HEK293 (cell line): ENCODE data around the gene MEF2C.
"Not testable (repeated sequence)": the region's sequence is repeated elsewhere in the genome, so short reads cannot be mapped to it uniquely, and the experiment has no call there.

Experiments
- CTCF ChIA-PET: fragments of 350-600 bp; formaldehyde crosslinking; extraction: SDS; loops from one replicate; lab custom pipeline; 2021; ENCODE audit warnings: antibody characterized with exemption; lab: Yijun Ruan, JAX
- POLR2A ChIA-PET: fragments of 300-600 bp; formaldehyde crosslinking; extraction: SDS; loops from one replicate; lab custom pipeline; 2020; ENCODE audit warnings: antibody characterized with exemption, inconsistent platforms; lab: Yijun Ruan, JAX
- H3K27ac ChIP-seq: fragments of 200-500 bp; sonication (Bioruptor generic); 2 replicates; pipeline ENCODE4 v1.5.1; 2014; ENCODE audit warnings: low read depth, low read length, control low read depth, inconsistent platforms; ENCODE audit errors: extremely low read depth
- H3K36me3 ChIP-seq, 2 experiments: fragments of 200-500 bp in 1 of 2; sonication (Bioruptor generic) in 1 of 2; 1 replicate in 1 of 2; 2 replicates in 1 of 2; pipeline ENCODE4 v1.5.1; 2014 to 2017; ENCODE audit warnings: inconsistent platforms in 2 of 2, low read length in 2 of 2; ENCODE audit not compliant: control insufficient read depth in 2 of 2, insufficient read depth in 1 of 2
- H3K4me1 ChIP-seq: fragments of 200-500 bp; sonication (Bioruptor generic); 2 replicates; pipeline ENCODE4 v1.5.1; 2014; ENCODE audit warnings: mild to moderate bottlenecking, low read length, inconsistent platforms; ENCODE audit not compliant: control insufficient read depth, insufficient read depth
- H3K4me3 ChIP-seq: 2 replicates; pipeline ENCODE4 v1.5.1; 2011; ENCODE audit warnings: low read depth, mild to moderate bottlenecking, control low read depth, low read length, moderate library complexity
- H3K9me3 ChIP-seq: fragments of 200-500 bp; sonication (Bioruptor generic); 2 replicates; pipeline ENCODE4 v1.5.1; 2014; ENCODE audit warnings: low read depth, low read length, inconsistent platforms; ENCODE audit not compliant: control insufficient read depth, insufficient read depth
- HIC1 ChIP-seq: fragments of 450-650 bp; formaldehyde crosslinking; IDR thresholded peaks from 2 replicates; pipeline ENCODE4 v1.5.1; 2016; ENCODE audit warnings: missing biosample characterization, missing genetic modification characterization
- KLF10 ChIP-seq: fragments of 450-650 bp; IDR thresholded peaks from 2 replicates; pipeline ENCODE4 v1.5.1; 2018; ENCODE audit warnings: missing biosample characterization, mild to moderate bottlenecking, missing genetic modification characterization
- MZF1 ChIP-seq: fragments of 450-650 bp; formaldehyde crosslinking; IDR thresholded peaks from 2 replicates; pipeline ENCODE4 v1.5.1; 2017; ENCODE audit warnings: missing biosample characterization, missing genetic modification characterization, borderline replicate concordance
- ZFHX2 ChIP-seq: fragments of 450-650 bp; formaldehyde crosslinking; conservative IDR thresholded peaks from 2 replicates; pipeline ENCODE4 v1.5.1; 2016; ENCODE audit warnings: missing biosample characterization, missing genetic modification characterization
- ZFP41 ChIP-seq: fragments of 450-650 bp; formaldehyde crosslinking; IDR thresholded peaks from 2 replicates; pipeline ENCODE4 v1.5.1; 2016; ENCODE audit warnings: missing biosample characterization, missing genetic modification characterization, borderline replicate concordance
- ZNF146 ChIP-seq: fragments of 450-650 bp; formaldehyde crosslinking; IDR thresholded peaks from 2 replicates; pipeline ENCODE4 v1.5.1; 2016; ENCODE audit warnings: missing biosample characterization, missing genetic modification characterization
- ZNF302 ChIP-seq: fragments of 450-650 bp; formaldehyde crosslinking; IDR thresholded peaks from 2 replicates; pipeline ENCODE4 v1.5.1; 2016; ENCODE audit warnings: missing biosample characterization, missing genetic modification characterization, low read depth
- ZNF366 ChIP-seq: fragments of 450-650 bp; formaldehyde crosslinking; conservative IDR thresholded peaks from 2 replicates; pipeline ENCODE4 v1.5.1; 2016; ENCODE audit warnings: missing biosample characterization, missing genetic modification characterization
- ZNF530 ChIP-seq: fragments of 450-650 bp; formaldehyde crosslinking; IDR thresholded peaks from 2 replicates; pipeline ENCODE4 v1.5.1; 2016; ENCODE audit warnings: low read depth, missing biosample characterization, missing genetic modification characterization
- ZNF626 ChIP-seq: fragments of 450-650 bp; sonication (Bioruptor Pico); formaldehyde crosslinking; IDR thresholded peaks from 2 replicates; pipeline ENCODE4 v1.5.1; 2018; ENCODE audit warnings: missing biosample characterization, missing genetic modification characterization, inconsistent platforms
- ZNF664 ChIP-seq: fragments of 450-650 bp; formaldehyde crosslinking; IDR thresholded peaks from 2 replicates; pipeline ENCODE4 v1.5.1; 2016; ENCODE audit warnings: missing biosample characterization, missing genetic modification characterization
- TF ChIP-seq, protein P1 (sequence below): fragments of 450-650 bp; formaldehyde crosslinking; IDR thresholded peaks from 2 replicates; pipeline ENCODE4 v1.5.1; 2016; ENCODE audit warnings: missing biosample characterization, missing genetic modification characterization

The MEF2C gene

GRCh38 chr5:88803309-88803708, 79.7 kb downstream of the MEF2C start (continued):
- TF ChIP-seq HIC1 (tag by site-specific recombination), result no peak
- no peak for TF ChIP-seq ZFHX2 (tag by site-specific recombination)
- no peak for TF ChIP-seq ZNF366 (tag by site-specific recombination)
- TF ChIP-seq ZNF530 (tag by site-specific recombination), result no peak
- no peak for TF ChIP-seq ZNF626 (tag by site-specific recombination)
- TF ChIP-seq MZF1 (tag by site-specific recombination), result no peak

- TF ChIP-seq ZNF302 (tag by site-specific recombination) (no peak), ZFP41 (tag by site-specific recombination) (no peak)
- H3K4me3 ChIP-seq, result no peak overlapping the region
- no peaks in the 10 kb centered on the region for H3K4me1 ChIP-seq
- ChIA-PET POLR2A (no interaction called here), CTCF (interaction anchor here (0.6 to 0.7 kb wide), 2 partner anchors 29 to 58 kb away, joined by 3 read pairs; no protein-coding TSS in a partner anchor)
- H3K27ac ChIP-seq, result no peak overlapping the region
- peaks cover 0 to 5% of the 10 kb centered on the region in 2 experiments; a peak in 1 of 3 replicates for H3K36me3 ChIP-seq
- H3K9me3 ChIP-seq, result no peaks in the 10 kb centered on the region
Measured at GRCh38 chr5:88799938-88800535, 82.9 kb downstream of the MEF2C start.

GRCh38 chr5:88798933-88799332, 84.1 kb downstream of the MEF2C start:
- H3K4me1 ChIP-seq, CTCF ChIA-PET, H3K9me3 ChIP-seq, H3K36me3 ChIP-seq, H3K4me3 ChIP-seq, H3K27ac ChIP-seq: not testable (repeated sequence)
- POLR2A ChIA-PET, result interaction anchor here (0.5 kb wide), 1 partner anchor 34 kb away, joined by 4 read pairs; no protein-coding TSS in a partner anchor

DNA sequence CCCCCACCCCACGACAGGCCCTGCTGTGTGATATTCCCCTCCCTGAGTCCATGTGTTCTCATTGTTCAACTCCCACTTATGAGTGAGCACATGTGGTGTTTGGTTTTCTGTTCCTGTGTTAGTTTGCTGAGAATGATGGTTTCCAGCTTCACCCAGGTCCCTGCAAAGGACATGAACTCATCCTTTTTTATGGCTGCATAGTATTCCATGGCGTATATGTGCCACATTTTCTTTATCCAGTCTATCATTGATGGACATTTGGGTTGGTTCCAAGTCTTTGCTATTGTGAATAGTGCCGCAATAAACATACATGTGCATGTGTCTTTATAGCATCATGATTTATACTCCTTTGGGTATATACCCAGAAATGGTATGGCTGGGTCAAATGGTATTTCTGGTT, 89.2 kb downstream of the MEF2C start:
- H3K4me1 ChIP-seq, H3K9me3 ChIP-seq, H3K4me3 ChIP-seq, CTCF ChIA-PET, POLR2A ChIA-PET, H3K36me3 ChIP-seq, H3K27ac ChIP-seq: not testable (repeated sequence)
- TF ChIP-seq, protein P1, sequence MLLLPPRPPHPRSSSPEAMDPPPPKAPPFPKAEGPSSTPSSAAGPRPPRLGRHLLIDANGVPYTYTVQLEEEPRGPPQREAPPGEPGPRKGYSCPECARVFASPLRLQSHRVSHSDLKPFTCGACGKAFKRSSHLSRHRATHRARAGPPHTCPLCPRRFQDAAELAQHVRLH, result peak; percentile 15; the same call in 1 of the 2 replicates
- TF ChIP-seq ZNF146, result peak; percentile 79

- ChIA-PET POLR2A (no interaction called here), CTCF (no interaction called here)
- Histone ChIP-seq H3K4me3 (no peak overlapping the region), H3K36me3 (no peaks in the 10 kb centered on the region), H3K4me1 (no peaks in the 10 kb centered on the region), H3K27ac (no peak overlapping the region), H3K9me3 (no peaks in the 10 kb centered on the region)
- TF ChIP-seq ZNF664 (tag by site-specific recombination), result no peak
- no peak for TF ChIP-seq KLF10
Measured at GRCh38 chr5:88792144-88792840, 90.7 kb downstream of the MEF2C start.
